Skeletal muscle cell (primary cell): ENCODE measurements around the gene DNAJB8.

Source experiments
- DNase-seq: peaks from one replicate; pipeline ENCODE4 v3.0.0-alpha.2; 2010; ENCODE audit warnings: low read depth
- H3K4me3 ChIP-seq: 2 replicates; pipeline ENCODE4 v1.5.1; 2011; ENCODE audit warnings: low read depth, mild to moderate bottlenecking, control low read depth, low read length, moderate library complexity

DNAJB8 gene

GRCh38 chr3:128471110-128471509 is 4.4 kb upstream of the DNAJB8 start:
- H3K4me3 ChIP-seq = no peak overlapping the region
- no peak for DNase-seq

GRCh38 chr3:128470134-128470899 is 3.6 kb upstream of the DNAJB8 start:
- no peak overlapping the region for H3K4me3 ChIP-seq
- no peak for DNase-seq

- DNase-seq = no peak
- no peak overlapping the region for H3K4me3 ChIP-seq
These were observed 2.9 kb upstream of the DNAJB8 start for GRCh38 chr3:128469556-128469955.

GRCh38 chr3:128468791-128469527 is 2.3 kb upstream of the DNAJB8 start:
- no peak overlapping the region for H3K4me3 ChIP-seq
- no peak for DNase-seq

GRCh38 chr3:128468285-128468790 is 1.6 kb upstream of the DNAJB8 start:
- no peak overlapping the region for H3K4me3 ChIP-seq
- DNase-seq = no peak

- DNase-seq = no peak
- H3K4me3 ChIP-seq = no peak overlapping the region
These were observed 2.0 kb downstream of the DNAJB8 start for GRCh38 chr3:128464702-128465101.

GRCh38 chr3:128464188-128464587 is 2.5 kb downstream of the DNAJB8 start:
- no peak overlapping the region for H3K4me3 ChIP-seq
- no peak for DNase-seq

GRCh38 chr3:128463771-128464170 is 2.9 kb downstream of the DNAJB8 start:
- no peak overlapping the region for H3K4me3 ChIP-seq
- DNase-seq = no peak

- H3K4me3 ChIP-seq = no peak overlapping the region
- DNase-seq = no peak
These were observed 3.3 kb downstream of the DNAJB8 start for GRCh38 chr3:128463354-128463753.

GRCh38 chr3:128462931-128463330 is 3.8 kb downstream of the DNAJB8 start:
- H3K4me3 ChIP-seq = no peak overlapping the region
- no peak for DNase-seq

- no peak overlapping the region for H3K4me3 ChIP-seq
- DNase-seq = no peak
These were observed 4.3 kb downstream of the DNAJB8 start for GRCh38 chr3:128462341-128462910.

GRCh38 chr3:128461731-128462130 is 5.0 kb downstream of the DNAJB8 start:
- DNase-seq = no peak
- H3K4me3 ChIP-seq = no peak overlapping the region

- H3K4me3 ChIP-seq = no peak overlapping the region
- no peak for DNase-seq
These were observed 7.2 kb downstream of the DNAJB8 start for GRCh38 chr3:128459461-128459820.

- H3K4me3 ChIP-seq = no peak overlapping the region
- DNase-seq = no peak
These were observed 7.8 kb downstream of the DNAJB8 start for GRCh38 chr3:128458746-128459460.

GRCh38 chr3:128457937-128458336 is 8.8 kb downstream of the DNAJB8 start:
- DNase-seq = no peak
- no peak overlapping the region for H3K4me3 ChIP-seq

GRCh38 chr3:128456776-128457715 is 9.6 kb downstream of the DNAJB8 start:
- H3K4me3 ChIP-seq = no peak overlapping the region
- DNase-seq = no peak

- H3K4me3 ChIP-seq = no peak overlapping the region
- DNase-seq = no peak
These were observed 10.6 kb downstream of the DNAJB8 start for GRCh38 chr3:128455786-128456748.

- no peak overlapping the region for H3K4me3 ChIP-seq
- DNase-seq = no peak
These were observed 11.6 kb downstream of the DNAJB8 start for GRCh38 chr3:128455116-128455515.
